Activated CD4-positive, alpha-beta T cell treated with anti-CD3 and anti-CD28 coated beads, Interleukin-2, amount 50 U/mL, for 1 hour (primary cell): Measurements from ENCODE around the gene VEGFB.

Experiments used
- DNase-seq: peaks from one replicate; pipeline ENCODE4 v3.0.0-alpha.2; 2020

The VEGFB gene

GRCh38 chr11:64211181-64211872 is 23.1 kb upstream of the VEGFB start:
- DNase-seq, result no peak

DNA sequence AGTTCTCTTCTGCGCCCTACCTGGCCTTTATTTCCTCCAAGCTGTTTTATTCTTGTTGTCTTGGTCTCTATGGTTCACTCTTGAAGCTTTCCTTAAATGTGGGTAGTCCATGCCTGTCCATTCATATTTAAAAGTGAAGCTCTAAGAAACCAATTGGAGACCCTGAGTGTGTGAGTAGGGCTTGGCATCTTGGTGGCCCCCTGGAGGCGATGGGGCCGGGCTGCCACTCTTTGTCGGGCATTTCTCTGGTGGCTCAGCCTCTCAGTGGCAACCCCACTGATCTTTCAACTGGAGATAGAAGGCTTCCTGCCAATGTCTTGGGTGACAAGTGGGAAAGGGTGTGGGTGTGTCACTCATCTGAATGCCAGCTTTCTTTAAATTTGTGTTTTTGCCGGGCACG is 17.5 kb upstream of the VEGFB start:
- DNase-seq, result no peak

DNA sequence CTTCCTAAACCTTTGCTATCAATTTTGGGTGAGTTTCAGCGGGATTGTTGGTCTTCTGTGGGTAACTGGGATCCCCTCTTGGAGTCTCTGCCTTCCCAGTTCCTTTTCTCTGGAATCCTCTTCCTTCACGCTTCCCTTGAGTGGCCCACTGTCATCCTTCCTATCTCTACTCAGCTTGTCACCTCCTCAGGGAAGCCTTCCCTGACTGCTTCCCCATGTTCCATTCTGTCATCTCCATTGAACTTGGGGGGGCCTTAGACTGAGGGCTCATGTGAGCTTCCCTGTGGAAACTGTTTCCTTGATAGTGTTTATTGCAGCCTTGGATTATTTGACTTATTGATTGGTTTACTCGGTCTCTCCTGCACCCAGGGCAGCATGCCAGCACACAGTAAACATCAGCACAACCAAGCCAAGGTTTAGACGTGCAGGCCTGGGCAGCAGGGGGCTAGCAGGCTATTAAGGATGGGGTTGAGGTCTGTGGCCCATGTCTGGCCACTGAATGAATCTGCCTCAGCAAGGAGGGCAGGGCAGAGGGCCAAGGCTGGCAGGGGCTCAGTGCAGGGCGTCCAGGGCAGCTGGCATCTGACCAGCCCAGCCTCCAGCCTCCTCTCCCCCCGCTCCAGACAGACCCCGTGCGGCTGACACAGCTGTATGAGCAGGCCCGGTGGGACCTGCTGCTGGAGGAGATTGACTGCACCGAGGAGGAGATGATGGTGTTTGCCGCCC is 15.6 kb upstream of the VEGFB start:
- no peak for DNase-seq

GRCh38 chr11:64219354-64219684 is 15.1 kb upstream of the VEGFB start:
- DNase-seq, result no peak

DNA sequence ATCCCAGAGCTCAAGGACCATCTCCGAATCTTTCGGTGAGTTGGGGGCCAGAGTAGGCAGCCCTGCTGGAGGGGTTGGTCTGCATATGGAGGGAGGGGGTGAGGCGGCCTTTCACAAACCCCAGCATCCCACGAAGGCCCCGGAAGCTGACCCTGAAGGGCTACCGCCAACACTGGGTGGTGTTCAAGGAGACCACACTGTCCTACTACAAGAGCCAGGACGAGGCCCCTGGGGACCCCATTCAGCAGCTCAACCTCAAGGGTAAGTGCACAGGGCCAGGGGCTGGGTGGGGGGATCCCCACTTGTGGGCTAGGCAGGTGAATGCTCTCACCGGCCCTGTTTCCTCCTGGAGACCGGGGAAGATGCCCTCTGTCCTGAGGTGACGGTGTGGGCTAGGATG is 14.6 kb upstream of the VEGFB start:
- no peak for DNase-seq

GRCh38 chr11:64220271-64220670 is 14.1 kb upstream of the VEGFB start:
- DNase-seq, result no peak

GRCh38 chr11:64220798-64221197 is 13.6 kb upstream of the VEGFB start:
- DNase-seq, result no peak

- no peak for DNase-seq
Measured at GRCh38 chr11:64222651-64223000, 11.8 kb upstream of the VEGFB start.

- no peak for DNase-seq
Measured at GRCh38 chr11:64223001-64223651, 11.3 kb upstream of the VEGFB start.

DNA sequence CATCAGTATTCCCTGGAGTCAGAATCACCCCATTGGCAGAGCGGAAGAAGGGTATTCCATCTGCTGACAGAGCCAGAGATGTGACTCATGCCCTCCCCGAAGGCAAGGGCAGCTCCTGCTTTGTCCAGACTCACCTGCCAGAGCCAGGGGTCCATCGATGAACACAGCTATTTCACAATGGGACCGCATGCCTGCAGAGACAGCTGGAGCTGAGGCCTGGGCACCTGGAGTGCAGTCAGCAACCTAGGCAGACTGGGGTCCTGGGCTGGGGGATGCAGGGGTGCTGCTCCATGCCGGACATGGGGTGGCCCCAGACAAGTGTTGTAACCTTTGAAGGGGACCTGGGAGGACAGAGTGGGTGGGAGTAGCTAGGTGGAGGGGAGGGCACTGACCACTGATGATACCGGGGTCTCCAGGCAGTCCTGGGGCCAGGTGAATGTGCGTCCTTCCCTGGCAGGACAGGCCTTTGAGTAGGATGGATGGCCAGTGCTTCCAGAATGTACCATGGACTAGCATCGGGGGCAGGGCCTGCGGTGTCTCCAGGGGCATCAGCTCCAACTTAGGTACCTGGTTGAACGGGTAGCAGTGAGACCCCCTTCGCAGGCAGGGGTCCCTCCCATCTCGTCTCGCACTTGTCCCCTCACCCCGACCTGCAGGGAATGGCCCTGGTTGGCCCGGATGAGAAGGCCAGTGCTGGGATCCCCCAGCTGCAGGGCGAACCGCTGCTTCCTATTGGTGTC is 10.1 kb upstream of the VEGFB start:
- no peak for DNase-seq

- DNase-seq, result no peak
Measured at GRCh38 chr11:64224891-64225607, 9.3 kb upstream of the VEGFB start.

DNA sequence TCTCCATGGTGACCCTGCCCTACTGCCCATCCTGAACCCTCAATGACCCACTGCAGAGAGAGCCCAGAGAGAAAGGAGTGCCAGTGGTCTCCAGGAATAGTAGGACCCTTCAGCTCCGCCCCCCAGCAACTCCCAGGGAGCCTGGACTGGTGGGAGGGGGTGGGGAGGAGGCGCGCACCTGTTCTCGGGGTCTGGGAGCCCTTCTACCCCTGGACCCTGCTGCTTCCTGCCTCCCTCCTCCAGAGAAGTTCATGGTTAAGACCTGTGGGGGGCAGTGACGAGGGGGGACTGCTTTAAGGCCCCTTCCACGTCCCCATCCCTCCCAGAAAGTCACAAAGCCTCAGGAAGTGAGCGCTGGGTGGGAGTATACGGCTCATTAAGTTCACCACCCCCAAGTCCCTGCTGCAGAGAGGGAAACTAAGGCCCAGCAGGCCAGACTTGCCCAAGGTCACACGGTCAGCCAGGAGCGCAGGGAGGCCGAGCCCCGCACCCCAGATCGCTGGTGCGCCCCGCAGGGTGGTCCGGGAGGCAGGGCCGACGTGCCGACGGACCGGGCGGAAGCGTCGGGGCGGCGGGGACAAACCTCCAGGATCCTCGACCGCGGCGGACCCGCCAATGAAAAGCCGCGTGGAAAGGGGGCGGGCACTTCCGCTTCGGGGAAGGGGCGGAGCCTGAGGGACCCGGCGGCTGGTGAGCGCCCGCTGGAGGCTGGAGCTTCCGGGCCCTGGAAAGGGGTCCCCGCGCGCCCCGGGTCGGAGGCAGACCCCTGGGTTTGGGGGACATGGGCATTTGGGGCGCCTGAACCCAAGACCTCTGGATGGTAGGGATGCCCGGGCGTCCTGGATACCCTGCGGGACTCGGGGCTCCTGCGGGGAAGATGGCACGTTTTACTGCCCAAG is 8.5 kb upstream of the VEGFB start, which contains the start of the genes NUDT22 and TRPT1:
Gene NUDT22 (plus strand): TSS at position 667 of the 899 bp plus-strand sequence. CDS start 379 bp downstream, outside the sequence.
Gene TRPT1 (minus strand): TSS at position 579 of the 899 bp plus-strand sequence. CDS start 326 bp downstream, at position 253.
- peak; percentile 88 for DNase-seq

DNA sequence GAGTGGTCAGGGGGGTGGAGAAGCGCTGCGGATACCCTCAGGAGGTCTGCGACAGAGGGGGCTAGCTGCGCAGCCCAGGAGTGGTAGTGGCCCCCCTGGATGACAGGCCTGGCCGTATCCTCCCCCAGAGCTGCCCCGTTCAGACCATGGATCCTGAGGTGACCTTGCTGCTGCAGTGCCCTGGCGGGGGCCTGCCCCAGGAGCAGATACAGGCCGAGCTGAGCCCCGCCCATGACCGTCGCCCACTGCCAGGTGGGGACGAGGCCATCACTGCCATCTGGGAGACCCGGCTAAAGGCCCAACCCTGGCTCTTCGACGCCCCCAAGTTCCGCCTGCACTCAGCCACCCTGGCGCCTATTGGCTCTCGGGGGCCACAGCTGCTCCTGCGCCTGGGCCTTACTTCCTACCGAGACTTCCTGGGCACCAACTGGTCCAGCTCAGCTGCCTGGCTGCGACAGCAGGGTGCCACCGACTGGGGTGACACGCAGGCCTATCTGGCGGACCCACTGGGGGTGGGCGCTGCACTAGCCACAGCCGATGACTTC is 7.8 kb upstream of the VEGFB start:
- DNase-seq, result peak; percentile 41

DNA sequence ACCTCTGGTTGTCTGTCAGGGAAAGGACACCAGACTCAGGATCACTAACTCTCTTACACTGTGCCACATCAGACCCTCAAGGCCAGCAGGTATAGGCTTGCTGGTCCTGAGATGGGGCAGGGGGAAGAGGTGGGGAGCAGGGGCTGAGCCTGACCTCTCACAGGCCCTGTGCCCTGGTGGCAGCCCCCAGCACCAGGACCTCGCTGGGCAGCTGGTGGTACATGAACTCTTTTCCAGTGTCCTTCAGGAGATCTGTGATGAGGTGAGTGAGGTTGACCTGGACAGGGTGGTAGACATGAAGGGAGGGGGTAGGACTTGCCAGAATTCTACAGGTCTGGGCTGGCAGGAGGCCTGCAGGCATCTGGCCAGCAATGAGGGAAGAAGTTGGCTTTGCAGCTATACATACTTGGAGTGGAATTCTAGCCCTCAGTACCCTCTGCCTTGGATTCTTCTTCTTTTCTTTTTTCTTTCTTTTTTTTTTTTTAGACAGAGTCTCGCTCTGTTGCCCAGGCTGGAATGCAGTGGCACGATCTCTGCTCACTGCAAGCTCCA is 6.9 kb upstream of the VEGFB start:
- no peak for DNase-seq

DNA sequence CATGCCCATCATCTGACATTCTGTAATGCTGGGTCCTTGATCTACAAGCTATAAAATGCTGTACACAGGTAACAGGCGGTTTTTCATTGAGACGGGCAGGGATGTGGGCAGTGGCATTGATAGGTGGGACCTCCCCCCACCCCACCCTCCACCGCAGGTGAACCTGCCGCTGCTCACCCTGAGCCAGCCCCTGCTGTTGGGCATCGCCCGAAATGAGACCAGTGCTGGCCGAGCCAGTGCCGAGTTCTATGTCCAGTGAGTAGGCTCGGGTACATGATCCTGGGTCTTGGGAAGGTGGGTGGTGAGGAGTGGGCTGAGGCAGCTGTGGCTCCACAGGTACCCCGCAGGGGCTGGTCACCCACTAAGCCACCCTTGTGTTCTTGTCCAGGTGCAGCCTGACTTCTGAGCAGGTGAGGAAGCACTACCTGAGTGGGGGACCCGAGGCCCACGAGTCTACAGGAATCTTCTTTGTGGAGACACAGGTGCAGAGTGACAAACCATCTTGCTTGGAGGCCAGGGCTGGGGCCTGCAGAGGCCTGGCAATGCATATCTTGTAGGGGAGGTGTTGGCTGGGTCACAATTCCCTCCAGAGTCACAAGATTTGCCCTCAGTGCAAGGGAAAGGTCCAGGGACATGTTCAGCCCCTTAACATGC is 5.2 kb upstream of the VEGFB start:
- DNase-seq, result no peak

DNA sequence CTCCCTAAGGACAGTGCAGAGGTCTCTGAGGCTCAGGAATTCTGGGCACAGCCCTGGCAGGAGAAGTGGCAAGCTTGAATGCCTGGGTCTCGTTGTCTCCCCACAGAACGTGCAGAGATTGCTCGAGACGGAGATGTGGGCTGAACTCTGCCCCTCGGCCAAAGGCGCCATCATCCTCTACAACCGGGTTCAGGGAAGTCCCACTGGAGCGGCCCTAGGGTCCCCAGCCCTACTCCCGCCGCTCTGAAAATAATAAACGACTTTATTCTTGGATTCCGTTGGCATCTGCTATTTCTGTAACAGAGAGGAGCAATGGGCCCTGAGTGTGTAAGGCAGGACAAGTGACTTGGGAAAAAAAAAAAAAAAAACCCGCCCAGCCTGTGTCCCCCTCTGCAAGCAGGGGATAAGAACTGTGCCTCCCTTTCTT is 4.6 kb upstream of the VEGFB start:
- DNase-seq, result no peak

DNA sequence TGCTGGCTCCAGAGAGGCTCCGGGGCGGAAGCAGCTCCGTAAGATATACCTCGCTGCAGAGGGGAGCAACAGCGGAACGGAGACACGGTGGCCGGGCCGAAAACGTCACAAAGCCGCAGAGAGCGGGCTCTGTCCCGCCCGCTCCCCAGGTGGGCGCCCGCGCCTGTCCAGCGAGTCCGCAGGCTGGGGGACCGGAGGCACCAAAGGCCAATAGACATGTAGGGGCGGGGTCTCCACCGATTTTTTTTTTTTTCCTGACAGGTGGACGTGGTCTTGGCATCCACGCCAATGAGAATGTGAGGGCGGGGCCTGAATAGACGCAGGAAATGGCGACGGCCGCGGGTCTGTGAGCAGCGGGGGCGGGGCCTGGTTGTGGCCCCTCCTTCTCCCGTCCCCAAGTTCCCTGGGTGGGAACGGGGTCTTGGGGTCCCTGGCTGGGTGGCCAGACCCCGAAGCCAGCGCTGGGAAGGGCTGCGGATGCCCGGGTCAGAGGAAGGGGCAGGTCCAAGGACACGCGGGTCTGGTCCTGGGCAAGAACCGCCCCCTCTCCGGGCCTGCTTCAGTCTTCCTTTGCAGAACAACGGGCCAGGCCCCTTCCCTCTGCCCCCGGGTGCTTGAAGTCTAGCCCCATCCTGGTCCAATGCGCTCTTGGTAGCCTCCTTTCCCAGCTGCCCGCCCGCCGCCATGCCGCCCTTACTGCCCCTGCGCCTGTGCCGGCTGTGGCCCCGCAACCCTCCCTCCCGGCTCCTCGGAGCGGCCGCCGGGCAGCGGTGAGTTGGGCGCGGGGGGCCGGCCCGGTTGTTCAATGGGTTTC is 4.0 kb upstream of the VEGFB start, which contains the start of gene DNAJC4:
Gene DNAJC4 (plus strand): TSS at position 378 of the 814 bp plus-strand sequence. CDS start 307 bp downstream, at position 685.
- peak; percentile 83 for DNase-seq

DNA sequence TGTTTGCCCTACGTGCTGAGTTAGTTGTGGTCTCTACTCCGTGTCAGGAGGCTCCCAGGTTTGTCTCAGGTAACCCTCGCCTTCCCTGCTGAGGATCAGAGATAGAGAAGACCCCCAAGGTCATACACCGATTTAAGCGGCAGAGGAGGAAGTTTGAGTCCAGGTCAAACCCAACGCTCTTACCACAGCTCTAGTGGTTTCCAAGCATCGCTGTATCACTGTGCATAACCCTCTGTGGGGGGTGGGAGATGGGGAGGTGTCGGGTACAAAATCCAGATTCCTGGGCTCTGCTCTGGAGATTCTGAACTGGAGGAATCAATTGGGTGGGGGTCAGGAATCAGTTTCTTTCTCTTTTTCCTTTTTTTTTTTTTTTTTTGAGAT is 3.4 kb upstream of the VEGFB start:
- no peak for DNase-seq

DNA sequence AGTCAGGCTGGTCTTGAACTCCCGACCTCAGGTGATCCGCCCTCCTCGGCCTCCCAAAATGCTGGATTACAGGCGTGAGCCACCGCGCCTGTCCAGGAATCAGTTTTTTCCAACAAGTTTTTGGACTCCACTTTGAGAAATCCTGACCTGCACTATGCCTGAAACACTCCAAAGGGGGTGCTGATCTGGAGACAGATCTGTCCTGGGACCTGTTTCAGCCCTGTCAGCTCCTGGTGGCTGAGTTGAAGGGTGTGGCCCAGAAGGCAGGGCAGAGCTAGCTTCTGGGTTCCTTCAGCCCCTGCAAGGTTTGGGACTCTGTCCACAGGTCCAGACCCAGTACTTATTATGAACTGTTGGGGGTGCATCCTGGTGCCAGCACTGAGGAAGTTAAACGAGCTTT is 2.8 kb upstream of the VEGFB start:
- DNase-seq, result no peak
